ENCODE data around the gene SERPINH1.

DNA sequence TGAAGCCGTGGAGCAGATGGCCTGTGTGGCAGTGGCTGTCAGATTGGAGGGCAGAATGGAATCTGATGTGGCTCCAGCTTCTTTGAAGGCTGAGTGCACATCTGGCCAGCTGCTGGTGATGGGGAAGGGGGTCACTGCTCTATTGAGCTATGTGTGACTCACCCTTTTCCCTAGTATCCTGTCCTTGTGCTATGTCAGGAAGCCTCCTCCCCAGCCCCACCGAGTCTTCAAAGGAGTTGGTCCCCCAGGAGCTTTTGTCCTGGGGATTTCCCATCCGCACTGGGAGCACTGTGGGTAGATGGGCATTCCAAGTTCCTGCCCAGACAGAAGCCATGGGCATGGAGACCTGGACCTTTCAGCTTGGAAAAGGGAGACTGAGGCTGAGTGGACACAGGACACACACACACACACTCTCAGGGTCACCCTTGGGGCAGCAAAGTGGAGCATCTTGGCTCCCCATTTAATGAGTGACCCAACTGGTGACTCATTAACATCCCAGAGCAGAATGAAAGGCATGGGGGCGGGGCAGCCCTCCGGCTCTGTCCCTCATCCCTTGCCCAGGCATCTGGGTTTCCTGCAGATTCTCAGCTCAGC, 3.3 kb downstream of the SERPINH1 start:
- TF ChIP-seq, protein P1, sequence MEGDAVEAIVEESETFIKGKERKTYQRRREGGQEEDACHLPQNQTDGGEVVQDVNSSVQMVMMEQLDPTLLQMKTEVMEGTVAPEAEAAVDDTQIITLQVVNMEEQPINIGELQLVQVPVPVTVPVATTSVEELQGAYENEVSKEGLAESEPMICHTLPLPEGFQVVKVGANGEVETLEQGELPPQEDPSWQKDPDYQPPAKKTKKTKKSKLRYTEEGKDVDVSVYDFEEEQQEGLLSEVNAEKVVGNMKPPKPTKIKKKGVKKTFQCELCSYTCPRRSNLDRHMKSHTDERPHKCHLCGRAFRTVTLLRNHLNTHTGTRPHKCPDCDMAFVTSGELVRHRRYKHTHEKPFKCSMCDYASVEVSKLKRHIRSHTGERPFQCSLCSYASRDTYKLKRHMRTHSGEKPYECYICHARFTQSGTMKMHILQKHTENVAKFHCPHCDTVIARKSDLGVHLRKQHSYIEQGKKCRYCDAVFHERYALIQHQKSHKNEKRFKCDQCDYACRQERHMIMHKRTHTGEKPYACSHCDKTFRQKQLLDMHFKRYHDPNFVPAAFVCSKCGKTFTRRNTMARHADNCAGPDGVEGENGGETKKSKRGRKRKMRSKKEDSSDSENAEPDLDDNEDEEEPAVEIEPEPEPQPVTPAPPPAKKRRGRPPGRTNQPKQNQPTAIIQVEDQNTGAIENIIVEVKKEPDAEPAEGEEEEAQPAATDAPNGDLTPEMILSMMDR (IDR thresholded peaks at IDR 0.05; ENCODE audit: low read length) = no peak
- no peak for TF ChIP-seq EZH2 (optimal IDR thresholded peaks at IDR 0.05; ENCODE audit: low read depth, low read length)
- TF ChIP-seq EZH2phosphoT487 (IDR thresholded peaks at IDR 0.05; ENCODE audit: low read length) = no peak

Measured in MM.1S (cell line).